IPS-NIHi7 (cell line): ENCODE data around the gene COL20A1.

Experiments used
- DNase-seq: peaks from one replicate; pipeline ENCODE4 v3.0.0; 2012; ENCODE audit warnings: mixed read lengths; ENCODE audit errors: extremely low spot score

The COL20A1 gene

DNA sequence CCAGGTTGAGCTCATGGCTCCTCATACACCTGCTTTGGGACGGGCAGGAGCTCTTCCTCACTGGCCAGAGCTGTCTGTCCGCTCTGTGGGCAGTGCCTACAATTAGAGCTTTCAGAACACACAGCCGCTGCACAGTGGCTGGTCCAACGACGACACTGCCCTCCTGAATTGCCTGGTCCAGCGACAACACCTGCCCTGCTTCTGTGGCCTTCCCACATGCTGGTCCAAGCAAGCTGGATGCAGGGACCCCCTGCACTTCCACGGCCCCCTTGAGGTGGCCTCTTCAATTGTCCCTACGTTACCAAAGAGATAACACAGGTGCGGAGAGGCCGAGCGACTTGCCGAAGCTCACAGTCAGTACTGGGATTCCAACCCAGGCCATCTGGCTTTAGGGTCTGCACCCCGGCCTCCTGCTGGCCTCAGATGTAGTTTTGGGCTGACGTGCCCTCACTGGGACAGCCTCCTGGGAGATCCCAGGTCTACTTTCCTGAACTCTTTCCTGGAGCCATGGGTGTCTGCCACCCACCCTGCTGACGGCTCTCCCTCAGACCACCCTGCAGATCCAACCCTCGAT lies 69.5 kb downstream of the COL20A1 start:
- no peak for DNase-seq

DNA sequence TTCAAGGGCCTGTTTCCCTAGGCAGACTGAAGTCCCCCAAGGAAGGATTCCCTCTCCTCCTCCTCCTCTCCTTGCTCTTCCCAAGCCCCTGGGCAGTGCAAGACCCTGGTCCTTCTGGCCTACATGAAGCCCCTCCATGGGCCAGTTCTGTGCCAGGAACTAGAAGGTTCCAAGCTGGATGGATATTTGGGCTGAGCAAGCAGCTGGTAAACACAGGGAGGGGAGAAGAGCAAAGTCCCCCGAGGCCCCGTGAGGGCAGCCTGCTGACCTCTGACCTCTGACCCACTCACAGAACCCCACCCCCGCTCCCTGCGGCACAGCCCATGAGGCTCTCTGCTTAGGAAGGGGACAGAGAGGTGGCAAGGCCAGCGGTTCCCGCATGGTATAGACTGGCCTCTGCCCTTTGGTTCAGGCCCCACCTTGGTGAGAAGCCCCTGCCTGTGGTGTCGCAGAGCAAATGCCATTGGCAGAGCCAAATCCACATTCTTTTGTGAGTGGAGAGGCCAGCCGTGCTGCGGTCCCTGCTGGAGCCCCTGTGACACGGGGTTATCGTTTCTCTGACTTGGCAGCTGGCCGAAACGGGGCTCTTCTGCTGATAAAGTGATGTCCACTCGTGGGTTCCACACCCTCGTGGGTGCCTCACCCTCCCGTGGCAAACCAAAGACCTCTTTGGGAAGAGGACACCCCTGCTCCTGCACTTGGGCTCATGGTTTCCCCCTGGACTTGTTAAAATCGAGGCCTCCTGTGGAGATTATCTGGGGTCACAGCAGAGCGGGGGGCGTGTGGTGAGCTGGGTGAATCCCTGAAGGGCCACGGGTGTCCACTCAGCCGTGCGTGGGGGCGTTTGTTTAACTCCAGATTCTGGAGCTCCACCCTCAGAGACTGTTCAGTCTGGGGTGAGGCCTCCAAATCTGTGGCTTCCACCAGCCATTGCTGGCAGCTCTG lies 70.3 kb downstream of the COL20A1 start:
- DNase-seq, result no peak

DNA sequence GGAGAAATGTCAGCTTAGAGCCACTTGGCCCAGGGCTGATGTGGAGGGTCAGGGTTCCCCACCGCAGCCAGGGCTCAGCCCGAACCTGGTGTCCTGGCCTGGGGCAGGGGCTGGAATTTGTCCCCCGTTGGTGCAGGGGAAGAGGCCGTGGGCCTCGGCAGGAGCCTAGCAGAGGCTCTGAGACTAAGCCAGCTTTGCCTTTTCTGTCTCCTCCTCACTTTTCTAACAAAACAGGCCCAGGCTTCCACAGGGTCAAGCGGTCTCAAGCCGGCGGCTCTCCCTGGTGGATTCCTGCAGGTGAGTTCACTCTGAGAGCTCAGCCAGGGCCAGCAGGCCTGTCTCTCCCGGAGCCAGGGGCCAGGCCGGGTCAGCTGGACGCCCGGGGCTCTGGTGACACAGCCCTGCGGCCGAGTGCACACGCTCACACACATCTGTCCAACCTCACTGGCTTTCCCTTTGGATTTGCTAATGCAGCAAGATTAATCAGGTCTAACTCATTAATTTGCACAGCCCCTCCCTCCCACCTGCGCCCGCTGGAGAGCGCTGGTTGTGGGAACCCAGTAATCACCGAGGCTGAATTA lies 71.1 kb downstream of the COL20A1 start:
- DNase-seq, result no peak

DNA sequence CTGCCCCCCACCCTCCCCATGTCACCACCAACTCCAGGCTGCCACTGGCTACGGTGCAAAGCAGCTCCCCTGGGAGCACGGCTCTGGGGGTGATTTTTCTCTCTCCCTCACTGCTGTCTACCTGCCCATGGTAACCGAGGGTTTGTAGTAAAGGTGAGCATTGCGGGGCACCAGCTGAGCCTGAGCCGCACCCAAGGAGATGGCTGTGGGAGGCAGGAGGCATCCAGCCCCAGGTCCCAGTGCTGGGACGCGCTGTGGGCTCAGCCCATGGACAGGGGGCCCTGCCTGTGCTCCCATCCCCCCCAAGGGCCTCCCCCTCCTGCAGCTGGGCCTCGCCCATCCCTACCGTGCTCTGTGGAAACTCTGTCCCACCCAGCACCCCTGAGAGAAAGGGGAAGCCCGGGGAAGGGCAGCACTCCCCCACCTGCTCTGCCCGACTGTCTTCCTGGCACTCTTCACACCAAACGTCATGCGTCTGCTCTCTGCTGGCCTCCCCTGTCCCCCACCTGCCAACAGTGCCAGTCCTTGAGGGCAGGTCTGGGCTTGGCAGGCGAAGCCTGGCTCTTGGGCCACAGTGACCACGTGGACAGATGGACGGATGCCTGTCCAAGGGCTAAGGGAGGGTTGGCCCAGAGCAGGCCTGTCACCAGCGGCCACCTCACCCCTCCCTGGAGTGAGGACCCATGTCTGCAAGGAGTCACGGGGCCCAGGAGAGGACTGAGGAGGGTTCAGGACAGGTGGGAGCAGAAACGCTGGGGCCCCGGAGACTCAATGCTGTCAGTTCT lies 72.0 kb downstream of the COL20A1 start:
- DNase-seq, result no peak

DNA sequence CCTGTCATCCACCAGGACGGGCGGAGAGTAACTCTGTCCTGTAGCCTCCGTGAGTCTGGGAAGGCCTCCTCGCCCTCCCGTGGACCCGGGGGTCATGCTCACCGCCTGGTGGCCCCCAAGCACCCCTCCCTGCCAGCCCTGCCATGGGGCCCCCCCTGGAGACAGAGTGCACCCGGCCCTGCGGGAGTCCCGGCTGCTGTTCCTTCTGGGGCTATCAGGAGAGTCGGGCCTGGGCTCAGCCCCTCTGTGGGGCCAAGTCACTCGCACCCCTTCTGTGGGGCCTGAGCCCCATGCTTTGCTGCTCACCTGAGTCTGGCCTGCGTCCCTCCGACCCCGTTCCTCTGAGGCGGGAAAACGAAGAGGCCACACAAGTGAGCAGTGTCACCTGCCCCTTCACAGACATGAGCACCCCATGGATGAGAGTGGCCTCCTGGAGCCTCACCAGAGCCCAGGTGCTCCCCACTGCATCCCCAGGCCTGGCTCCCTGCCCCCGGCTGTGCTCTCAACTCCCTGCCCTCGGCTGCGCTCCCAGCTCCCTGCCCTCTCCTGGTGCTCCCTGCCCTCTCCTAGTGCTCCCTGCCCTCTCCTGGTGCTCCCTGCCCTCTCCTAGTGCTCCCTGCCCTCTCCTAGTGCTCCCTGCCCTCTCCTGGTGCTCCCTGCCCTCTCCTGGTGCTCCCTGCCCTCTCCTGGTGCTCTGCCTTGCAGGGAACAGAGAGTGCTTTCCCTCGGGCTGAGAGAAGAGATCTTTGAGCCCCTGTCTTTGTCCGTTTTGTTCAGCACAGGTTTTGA lies 72.8 kb downstream of the COL20A1 start:
- no peak for DNase-seq

DNA sequence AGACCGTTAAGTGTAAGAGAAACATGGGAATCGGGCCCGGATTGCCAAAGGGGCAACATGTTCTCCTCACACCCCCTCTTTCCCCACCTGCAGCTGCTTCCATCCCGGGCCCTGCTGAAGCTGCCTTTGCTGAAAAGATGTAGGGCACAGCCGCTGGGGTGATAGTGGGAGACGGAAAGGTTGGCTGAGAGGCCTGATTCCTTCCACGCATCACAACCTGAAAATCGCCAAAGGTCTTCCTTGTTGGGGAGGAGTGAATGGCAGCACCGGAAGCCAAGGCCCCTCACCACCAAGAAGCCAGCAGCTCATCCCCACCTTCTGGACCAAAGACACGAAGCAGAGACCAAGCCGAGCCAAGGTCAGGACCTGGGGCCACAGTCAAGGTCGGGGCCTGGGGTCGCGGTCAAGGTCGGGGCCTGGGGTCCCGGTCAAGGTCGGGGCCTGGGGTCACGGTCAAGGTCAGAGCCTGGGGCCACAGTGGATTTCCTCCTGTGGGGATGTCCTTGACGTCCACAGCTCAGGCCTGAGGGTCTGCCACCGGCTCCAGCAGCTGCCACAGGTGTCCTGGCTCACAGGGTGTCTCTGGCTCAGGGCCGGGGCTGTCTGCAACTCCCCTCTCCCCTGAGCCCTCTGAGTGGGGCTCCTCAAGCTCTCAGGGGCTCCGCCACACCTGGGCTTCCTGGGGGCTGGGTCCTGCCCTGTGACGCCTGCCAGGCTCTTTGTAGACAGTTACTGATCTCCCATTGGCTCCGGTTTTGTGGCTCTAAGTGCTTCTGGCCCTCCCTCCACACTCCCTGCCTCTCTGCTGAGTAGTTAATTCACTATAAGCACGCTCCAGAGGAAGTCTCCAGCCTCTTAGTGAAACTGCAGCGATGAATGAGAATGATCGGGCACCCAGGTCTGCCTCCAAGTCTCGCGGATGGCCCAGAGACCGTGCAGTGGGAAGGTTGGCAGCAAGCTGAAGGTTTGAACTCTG lies 73.7 kb downstream of the COL20A1 start:
- no peak for DNase-seq

DNA sequence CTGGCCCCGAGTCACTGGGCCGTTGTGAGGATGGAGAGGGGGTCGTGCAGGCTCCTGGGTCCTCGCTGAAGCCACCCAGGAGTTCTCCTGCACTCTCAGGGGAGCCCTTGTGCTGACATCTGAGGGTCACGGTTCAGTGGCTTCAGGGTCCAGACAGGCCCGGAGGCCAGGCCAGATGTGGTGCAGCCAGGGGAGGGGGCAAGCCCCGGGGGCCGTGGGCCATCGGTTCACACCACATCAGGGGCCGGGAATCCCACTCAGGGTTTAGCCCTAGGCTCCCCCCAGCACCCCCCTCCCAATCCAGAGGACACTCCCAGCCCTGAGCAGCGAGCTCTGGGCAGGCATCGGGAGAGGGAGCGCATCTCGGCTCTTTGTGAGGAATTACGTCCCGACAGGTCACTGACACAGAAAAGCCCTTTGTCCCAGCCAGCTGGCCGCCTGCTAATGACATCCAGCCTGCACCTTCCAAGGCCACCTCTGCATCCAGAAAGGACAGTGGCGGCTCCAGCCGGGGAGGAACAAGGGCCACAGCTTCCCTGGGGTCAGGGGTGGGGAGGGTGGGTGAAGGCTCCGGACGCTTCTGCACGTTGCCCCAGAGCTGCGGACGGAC lies 74.6 kb downstream of the COL20A1 start:
- no peak for DNase-seq

DNA sequence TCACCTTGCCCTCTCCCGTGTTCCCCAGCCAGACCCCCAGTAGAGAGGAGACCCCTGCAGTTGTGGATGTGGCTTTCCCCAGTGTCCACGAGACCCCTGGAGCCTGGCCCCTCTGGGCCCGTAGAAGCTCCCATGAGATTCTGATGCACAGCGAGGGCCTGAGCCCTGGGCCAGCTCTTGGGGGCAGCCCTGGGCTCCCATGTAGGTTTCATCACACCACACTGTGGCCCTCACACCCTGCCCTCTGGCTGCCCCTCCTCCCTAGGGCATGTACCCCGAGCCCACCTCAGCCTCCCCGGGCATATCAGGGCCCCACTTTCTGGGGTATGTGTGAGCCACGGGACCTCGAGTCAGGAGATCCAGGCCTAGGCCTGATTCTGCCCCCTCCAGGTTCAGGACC lies 75.2 kb downstream of the COL20A1 start:
- DNase-seq, result no peak

DNA sequence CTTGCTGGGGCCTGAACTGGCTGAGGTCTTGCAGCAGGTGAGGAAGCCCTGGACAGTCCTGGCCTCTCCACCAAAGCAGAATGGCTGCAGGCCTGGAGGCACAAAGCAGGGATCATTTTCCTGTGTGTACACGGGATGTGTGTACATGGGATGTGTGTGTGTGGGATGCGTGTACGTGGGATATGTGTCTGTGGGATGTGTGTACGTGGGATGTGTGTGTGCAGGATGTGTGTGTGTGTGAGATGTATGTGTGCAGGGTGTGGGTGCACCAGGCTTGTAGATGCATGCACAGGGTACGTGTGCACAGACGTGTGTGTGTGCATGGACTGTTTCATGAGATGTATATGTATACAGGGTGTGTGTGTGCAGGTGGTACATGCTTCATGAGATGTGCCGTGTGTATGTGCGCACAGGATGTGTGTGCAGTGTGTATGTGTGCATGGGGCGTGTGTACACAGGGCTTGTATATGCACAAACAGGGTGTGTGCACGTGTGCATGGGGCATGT lies 76.1 kb downstream of the COL20A1 start:
- DNase-seq, result no peak

DNA sequence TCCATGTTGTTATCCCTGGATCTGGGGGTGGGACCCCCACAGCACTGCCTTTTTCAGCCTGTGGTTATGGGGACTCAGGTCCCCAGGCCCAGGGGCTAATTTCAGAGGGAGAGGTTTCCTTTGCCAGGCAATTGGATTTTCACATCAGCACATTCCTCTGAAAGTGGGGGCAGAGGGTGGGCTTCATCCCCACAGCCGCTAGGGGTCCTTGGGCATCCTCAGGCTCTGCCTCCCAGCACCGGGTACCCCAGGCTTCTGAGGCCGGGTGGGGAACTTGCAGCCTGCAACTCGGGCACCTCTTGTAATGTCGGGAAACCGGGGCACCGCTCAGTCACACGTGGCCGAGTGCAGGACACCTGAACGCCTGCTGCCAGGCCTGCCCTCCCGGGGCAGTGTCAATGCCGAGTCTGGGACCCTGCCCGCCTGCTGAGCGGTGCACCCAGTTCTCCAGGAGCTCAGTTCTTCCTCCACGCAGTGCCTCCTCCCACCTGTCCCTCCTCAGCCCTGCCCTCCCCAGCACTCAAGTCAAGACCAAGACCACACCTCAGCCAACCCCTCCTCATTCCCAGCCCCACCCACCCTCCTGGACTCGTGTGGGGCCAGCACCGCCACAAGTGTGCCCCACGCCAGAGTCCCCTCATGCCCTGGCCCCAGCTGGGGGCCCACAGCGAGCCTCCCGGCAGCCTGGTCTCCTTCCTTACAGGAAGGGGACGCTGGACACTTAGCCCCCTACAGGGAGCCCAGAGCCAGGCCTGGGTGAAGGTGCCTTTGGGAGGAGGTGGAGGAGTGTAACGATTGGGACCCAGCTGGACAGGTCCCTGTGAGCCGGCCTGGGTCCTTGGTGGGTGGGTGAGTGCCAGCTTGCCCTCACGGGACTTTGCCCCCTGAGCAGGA lies 77.0 kb downstream of the COL20A1 start:
- no peak for DNase-seq

DNA sequence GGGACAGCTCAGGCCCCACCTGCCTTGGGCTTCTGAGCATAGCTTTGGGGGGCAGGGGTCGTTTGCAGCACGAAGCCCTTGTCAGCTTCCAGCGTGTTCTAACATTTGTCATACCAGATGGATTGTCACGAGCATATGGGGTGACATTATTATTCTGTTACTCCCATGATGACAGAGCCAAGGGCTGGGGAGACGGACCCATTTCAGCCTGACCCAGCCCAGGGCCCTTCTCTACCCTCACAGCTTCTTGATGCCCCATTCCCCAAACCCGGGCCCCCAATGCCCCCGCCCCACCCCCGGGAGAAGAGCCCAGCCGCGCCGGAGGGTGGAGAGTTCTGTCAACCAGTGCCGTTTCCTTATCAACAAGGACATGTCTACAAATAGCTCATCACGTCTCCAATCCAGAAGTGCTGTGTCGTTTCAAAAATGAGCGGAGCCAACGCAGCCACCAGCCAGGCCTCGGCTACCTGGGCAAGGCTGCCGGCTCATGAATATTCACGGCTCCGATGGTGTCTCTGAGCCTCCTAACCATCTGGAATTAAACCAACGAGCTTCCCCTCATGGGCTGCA lies 77.7 kb downstream of the COL20A1 start:
- DNase-seq, result no peak

DNA sequence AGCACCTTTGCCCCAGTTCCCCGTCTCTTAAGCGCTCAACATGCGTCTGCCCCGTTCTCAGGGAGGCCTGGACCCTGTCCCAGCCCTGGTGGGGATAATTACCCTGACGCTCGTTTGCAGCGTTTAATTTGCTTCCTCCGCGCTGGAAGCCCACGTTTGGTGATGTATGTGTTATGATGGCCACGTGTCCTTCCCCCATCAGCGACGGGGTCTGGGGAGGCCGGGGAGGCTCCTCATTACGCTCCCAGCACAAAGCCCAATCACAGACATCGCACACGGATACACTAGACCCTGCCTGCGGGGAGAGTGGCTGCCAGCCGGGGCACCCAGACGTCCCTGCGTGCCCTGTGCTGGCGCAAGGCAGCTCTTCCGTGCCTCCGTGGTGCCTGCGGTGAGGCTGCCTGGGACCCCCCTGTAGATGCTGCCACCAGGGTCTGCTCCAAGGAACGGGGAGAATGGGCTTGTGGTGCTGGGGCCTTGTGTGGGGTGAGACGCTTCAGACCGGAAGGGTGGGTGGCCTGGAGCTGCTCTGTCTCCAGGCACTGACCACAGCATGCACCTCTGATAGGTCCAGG lies 78.4 kb downstream of the COL20A1 start:
- no peak for DNase-seq

DNA sequence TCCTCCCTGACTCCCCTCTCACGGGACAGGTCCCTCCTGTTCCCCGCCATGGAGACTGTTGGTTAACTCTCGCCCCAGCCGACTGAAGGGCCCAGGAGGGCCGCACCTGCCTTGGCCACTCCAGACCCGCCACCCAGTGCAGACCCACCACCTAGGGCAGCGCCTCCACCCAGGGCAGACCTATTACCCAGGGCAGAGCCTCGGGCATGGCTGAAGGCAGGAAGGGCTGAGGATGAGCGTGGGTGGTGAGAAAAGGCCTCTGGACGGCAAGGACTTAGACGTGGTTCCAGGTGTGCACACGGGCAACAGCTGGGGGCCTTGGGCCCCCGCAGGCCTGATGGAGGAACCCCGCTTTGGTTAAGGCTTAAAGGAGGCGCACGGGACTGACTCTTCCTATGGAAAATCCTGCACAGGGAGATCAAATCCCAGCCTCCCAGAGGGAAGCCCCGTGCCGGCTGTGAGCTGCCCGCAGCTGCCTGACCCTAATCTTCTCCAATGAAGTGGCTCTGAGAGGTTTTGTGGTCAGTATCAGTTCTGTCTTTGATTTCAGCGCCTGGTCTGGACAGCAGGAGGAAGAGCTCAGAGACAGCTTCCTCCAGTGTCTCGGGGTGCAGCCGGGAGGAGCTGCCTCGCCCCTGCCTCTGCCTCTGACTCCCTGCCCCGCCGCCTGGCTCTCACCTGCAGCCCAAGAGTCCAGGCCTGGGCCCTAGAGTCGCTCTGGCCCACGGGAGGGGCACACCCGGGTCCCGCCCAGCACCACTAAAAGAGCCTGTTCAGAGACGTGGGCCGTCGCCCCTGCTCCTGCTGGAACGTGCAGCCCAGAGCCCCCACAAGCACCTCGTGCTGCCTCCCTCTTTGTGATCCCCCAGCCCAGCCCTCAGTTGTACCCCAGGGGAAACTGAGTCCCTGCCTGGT lies 80.2 kb downstream of the COL20A1 start:
- no peak for DNase-seq

DNA sequence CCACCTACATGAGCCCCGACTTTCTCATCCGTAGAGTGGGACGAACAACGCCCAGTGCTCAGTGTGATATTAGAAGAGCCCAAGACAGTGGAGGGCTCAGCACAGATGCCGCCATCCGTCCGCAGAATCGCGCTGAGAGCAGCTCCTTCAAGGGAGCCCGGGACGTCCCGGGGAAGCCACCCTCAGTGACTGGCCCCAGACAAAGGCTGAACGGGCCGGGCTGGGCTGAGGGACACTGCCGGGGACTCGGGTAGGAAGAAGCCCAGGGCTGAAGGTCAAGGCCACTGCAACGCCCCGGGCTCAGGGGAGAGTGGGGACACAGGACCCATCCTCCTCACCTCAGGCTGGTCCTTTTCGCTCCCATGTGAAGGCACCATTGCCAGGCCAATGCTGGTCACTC lies 81.0 kb downstream of the COL20A1 start:
- DNase-seq, result no peak

DNA sequence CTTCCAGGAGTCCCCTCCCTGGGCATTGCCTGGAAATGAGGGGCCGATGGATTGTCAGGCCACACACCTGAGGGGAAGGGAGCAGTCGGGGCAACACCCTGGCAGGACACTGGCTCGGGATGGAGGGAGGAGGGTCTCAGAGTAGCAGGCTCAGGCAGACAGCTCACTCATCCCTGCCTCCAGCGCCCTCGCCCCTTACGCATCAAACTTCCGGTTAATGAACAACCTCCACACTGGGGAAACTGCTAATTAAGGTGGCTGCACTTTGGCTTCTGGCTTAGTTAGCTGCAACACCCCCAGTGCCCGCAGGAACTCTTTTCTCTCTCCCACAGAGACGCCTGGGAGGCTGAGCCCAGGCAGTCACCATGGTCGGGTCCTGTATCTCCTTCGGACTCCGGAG lies 81.5 kb downstream of the COL20A1 start:
- DNase-seq, result no peak

DNA sequence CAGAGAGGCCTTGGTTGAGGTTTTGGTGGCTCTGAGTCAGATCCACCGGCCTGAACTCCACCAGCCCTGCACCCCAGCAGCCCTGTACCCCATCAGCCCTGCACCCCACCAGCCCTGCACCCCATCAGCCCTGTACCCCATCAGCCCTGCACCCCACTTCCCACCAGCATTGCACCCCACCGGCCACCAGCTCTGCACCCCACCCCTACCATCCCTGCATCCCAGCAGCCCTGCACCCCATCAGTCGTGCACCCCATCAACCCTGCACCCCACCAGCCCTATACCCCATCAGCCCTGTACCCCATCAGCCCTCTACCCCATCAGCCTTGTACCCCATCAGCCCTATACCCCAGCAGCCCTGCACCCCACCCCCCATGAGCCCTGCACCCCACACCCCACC lies 82.5 kb downstream of the COL20A1 start:
- DNase-seq, result no peak
